Midbrain (tissue), 1 donor: ENCODE data around the gene PGAM5.

Source experiments
- DNase-seq: peaks from one replicate; lab custom pipeline; 2025; lab: John Stamatoyannopoulos, UW

The PGAM5 gene

DNA sequence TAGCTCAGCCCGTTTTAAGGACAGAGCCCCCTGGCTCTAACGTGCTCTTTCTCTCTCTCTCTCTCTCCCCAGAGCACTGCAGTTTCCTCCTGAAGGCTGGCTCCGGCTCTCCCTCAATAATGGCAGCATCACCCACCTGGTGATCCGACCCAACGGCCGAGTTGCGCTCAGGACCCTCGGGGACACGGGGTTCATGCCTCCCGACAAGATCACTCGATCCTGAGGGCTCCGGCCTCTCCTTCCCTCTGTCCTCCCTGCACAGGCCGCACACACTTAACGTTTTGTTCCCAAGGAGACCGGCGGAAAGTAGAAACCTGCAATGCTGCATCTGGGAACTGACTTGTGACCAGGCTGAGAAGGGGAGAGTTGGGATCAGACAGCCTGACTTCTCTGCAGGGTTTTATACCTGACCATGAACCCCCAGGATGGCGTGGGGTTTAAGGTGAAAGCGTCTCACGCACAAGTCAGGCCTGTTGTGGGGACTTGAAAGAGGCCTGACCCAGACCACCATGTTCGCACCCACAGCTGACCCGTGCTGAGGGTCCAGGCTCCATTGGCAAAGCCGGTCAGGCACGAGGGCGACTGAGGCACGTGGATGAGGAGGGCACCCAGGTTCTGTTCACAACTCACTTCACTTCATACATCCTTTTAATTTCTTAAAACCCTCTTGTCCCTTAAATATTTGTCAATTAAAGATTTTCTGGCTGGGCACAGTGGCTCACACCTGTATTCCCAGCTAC lies 10.1 kb downstream of the PGAM5 start:
- DNase-seq = no peak

DNA sequence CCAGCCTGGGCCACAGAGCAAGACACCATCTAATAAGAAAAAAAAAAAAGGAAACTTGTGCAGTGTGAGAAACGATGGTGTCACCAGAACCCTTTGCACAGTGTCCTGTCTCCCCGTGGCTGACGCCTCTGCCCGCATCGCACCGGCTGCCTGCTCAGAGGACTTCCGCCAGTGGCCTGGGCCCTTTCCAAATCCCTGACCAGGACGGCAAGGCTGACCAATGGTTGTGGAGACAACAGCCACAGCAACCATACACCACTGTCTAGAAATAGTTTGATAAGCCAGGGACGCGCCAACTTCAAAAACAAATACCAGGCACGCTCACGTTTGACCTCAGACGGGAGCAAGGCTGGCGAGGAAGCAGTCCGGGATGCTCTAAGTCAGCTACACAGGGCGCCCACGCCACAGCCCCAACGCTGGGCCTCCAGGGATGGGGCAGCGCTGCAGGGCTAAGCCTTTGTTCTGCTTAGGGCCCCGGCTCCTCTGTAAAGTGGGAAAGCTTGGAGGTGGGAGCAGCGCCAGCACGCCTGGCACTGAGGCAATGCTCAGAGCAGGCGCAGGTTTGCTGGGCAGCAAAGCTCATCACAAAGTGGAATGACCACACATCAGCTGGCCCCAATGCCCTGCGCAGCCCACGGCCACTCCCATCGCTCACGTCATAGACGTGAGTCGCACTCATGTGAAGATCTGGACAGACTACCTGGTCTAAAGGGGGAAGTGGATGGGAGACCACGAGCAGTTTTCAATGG lies 12.5 kb downstream of the PGAM5 start:
- DNase-seq = no peak

GRCh38 chr12:132723764-132724140 lies 13.1 kb downstream of the PGAM5 start:
- no peak for DNase-seq

DNA sequence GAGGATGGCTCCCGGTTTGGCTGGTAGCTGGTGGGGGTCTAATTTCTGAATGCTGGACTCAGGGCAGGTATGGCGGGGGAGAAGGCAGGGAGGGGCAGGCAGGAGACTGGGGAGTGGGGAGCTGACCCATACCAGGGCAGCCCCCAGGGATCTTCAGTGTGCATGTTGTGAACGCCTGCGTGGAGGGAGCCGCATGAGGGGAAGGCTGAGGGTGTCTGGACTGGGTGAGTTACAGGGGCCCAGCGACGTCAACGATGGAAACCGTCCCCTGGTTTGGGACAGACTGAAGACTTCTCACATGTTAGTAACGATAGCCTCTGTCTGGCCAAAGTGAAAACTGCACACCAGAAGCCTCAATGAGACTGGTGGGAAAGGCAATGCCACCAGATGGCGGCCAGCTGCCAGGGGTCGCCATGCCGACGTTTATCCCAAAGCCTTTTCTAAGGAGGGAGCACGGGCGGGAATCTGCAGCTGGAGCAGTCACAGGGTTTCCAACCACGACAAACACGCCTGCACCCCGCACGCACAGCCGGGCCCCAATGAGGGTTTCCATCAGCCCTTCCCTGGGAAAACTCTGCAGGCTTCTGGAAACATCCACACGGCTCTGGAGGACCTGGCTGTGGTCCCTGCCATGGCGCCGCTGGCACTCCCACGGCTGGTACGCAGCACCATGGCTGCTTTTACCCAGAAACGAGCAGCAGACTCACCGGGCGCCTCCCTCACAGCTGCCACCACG lies 14.0 kb downstream of the PGAM5 start:
- DNase-seq = no peak

- DNase-seq = no peak
These were observed 15.7 kb downstream of the PGAM5 start for GRCh38 chr12:132726386-132726785.

DNA sequence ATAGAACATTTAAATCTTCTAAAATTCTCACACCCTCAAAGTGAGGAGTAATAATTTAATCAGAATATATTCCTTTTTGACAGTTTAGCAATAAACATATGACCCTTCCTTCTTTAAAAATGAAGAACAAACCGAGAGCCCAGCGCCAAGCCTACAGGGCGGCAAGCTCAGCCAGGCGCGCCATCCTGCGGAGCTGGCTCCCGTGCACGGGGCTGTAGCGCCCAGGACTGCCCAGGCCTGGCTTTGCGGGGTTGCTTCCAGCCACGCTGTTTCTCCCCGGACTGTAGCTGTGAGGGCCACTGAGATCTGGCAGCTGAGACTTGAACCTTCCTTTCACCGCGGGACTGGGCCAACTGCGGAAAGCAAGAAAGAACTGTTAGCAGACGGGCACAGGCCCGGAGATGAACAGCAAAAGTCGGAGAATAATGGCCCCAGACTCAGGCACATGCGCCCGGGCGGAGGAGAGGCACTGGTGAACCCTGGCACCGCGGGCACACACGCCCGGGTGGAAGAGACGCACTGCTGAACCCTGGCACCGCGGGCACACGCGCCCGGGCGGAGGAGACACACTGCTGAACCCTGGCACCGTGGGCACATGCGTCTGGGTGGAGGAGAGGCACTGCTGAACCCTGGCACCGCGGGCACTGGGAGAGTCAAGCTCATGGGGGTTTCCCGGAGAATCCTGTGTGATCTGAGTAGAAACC lies 16.6 kb downstream of the PGAM5 start:
- DNase-seq = no peak

- no peak for DNase-seq
These were observed 17.9 kb downstream of the PGAM5 start for GRCh38 chr12:132728502-132728901.

DNA sequence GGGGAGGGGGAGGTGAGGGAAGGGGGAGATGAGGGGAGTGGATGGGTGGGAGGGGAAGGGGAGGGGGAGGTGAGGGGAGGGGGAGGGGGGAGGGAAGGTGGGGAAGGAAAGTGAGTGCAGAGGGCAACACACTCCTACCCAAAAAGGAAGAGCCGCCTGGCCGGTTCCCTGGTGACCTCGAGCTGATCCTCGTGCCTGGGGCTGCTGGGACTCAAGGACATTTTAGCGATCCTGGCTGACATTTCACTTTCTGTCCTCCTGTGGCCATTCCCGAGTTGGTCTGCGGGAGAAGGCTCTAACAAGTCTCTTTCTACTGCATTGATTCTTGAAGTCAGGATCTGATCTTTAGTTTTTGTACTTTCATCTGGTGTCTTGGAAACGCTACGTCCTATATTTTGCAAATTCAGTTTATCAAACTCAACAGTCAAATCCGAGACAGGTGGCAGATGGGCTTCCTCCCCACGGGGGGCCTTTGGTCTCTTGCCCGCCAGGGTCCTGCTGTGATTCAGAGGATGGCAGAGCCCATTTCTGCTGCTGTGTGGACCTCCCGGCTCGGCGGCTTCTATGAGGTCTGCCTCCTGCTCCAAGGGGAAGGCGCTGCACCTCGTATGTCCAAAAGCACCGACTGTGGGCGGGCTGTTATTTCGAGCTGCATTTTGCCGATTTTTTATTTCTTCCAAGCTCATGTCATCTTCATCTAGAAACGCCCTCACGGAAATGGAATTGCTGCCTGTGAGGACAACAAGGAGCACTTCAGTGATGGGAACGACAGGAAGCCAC lies 19.1 kb downstream of the PGAM5 start:
- DNase-seq = no peak

GRCh38 chr12:132730353-132730752 lies 19.7 kb downstream of the PGAM5 start:
- DNase-seq = no peak

DNA sequence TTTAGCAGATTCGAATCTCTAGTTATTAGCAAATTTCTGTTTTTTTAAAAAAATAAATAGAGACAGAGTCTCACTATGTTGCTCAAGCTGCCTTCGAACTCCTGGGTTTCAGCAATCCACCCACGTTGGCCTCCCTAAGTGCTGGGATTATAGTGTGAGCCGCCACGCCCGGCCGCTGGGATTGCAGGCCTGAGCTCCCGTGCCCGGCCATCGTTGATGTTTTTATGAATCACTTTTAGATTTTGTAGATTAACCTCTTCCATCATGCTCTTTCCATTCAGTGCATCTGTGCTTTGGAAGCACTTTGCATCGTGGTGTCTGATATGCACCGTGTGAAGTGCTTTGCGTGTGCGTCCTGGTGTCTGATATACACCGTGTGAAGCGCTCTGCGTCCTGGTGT lies 20.9 kb downstream of the PGAM5 start:
- DNase-seq = no peak

GRCh38 chr12:132734206-132734605 lies 23.6 kb downstream of the PGAM5 start:
- no peak for DNase-seq

DNA sequence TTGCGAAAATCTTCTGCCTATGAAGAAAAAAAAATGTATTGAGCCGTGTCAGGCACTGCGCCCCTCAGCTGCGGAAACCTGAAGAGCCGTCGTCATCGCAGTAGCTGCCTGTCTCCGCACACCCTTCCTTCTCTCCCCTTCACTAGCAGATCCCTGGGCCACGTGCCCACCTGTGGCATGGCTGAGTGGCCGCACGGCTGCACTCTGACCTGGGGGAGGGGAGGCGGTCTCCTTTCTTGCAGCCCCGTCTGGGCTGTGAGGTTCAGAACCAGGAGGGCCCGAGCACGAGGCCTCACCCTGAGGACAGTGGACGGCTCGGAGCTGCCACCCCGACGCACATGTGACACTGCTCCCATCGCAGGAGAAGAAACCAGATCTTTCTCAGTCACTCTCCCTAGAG lies 24.9 kb downstream of the PGAM5 start:
- DNase-seq = no peak

DNA sequence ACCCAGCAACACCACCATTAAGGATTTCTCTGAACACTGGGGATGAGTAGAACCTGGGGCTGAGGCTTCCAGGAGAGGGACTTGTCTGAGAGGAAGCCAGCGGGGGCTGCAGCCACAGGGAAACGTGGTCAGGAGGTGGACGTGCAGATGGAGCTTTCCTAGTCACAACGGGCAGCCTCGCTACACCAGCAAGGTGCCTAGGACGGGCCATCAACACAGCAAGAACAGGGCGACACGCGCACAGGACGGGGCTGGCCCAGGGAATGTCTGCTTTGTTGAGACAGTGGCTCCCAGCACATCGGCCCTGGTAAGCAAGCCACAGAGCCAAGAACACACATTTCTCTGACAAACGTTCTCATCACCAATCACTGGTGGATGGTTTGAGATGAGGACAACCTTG lies 25.7 kb downstream of the PGAM5 start:
- DNase-seq = no peak

GRCh38 chr12:132736913-132737312 lies 26.3 kb downstream of the PGAM5 start:
- DNase-seq = no peak

DNA sequence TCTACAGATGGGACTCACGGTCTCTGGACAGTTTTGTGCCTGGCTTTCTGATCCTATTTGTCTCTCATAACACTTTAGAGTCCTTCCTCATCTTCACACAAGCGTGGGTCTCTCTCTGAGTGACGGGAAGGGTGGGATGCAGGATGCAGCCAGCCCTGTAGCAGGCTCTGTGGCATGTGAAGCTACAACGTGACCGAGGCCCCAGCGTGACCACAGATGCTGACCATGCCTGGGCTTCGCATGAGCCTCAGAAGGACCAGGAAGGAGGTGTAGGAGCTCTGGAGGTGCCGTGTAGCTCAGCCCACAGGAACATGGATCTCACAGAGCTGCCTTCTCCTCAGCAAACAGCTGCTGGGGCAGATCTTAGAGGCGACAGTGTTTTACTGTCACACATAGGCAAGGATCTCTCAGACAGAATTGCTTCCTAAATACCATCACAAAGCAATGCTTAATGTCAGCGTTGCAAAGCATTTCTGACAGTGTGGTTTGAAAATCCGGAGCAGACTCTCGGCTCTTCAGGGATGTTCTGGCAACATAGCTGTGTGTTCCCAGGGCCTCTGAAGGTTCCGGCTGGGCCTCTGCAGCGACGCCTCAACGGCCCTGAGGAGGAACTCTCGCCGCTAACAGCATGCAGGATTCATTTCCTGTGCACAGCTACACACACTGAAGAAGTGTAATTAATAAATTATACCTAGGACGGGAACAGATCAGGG lies 29.1 kb downstream of the PGAM5 start:
- no peak for DNase-seq

DNA sequence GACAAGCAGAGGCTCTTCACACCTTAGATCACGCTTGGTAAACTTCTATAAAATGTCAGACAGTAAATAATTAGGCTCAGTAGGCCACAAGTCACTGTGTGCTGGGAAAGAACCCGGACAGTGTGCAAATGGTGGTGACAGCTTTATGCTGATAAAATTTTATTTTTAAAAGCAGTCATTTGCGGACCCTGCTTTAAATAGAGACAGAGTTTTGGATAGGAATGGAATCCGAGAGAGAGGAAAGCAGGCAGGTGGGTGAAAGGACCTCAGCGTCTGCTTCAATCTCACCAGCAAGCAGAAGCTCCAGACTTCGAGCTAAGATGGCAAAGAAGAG lies 29.6 kb downstream of the PGAM5 start:
- DNase-seq = no peak

DNA sequence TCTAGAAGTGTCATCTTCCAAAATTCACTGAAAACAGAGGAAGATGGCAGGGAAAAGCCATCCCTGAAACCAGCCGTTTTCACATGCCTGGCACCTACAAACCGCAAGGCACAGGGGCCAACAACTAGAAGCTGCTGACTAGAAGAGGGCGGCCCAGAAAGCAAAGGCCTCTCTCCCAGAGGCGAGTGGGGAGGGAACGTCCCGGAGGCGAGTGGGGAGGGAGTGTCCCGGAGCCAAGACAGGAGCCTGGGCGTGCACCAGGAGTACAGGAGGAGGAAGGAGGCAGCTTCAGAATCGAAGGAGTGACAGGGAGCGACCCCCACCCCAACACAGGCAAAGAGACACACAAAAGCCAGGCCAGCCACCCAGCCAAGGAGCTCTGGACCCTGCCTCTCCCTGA lies 30.0 kb downstream of the PGAM5 start:
- no peak for DNase-seq

- DNase-seq = no peak
These were observed 31.0 kb downstream of the PGAM5 start for GRCh38 chr12:132741620-132742019.

DNA sequence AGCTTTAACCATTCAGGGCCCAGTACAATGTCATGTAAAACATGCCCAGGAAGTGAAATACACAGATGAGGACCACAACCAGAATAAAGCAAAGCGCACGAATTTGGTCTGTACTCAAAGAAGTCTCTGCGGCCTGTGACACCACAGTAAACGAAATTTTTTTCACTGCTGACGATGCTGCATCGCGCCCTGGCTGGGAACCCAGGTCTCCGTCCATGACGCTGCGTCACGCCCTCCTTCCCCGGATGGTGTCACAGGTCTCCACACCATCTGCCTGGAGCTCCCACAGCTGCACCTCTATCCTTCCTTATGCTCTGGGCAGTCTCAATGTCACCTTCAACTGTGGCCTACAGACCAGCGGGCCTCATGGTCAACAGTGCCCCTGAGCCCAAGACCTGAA lies 33.2 kb downstream of the PGAM5 start:
- no peak for DNase-seq

DNA sequence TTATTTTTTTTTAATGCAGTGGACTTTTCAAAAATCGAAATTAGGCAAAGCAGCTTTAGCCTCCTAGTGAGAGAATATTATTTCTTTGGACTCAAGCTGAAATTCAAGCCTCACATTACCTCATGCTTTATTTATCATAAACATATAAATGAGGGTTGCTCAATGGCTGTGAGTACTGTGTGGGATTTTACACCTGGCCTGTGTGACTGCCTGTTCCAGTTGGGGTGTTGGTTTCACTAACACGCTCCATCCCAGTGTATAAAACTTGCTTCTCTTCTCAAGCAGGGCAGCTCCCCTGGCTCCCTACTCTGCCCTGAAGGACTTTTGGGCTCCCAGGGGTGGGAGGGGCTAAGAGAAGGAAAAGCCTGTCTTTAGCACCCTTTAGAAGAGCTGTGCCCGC lies 36.0 kb downstream of the PGAM5 start:
- no peak for DNase-seq

DNA sequence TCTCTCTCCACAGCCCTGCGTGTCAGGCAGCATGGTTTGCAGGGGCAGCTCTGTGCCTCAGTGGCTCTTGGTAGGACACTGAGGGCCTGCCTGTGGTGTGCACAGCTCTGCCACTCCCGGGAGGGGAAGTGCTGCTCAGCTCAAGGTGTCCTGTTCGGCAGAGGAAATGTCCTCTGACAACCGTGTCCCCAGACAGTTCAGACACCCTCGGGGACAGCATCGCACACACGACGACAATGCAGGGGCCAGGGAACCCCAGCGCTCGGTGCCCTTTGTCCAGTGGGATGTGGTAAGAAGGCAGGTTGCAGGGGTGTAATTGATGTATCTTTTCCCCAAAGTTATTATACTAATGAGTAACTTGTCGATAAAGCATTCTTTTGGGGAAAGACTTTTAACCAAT lies 36.8 kb downstream of the PGAM5 start:
- no peak for DNase-seq
